GM12878 (cell line): ENCODE results near the gene TSKU.

ENCODE experiments used
- ASH2L ChIP-seq: fragments of 300-600, 200-600 bp; sonication (generic); IDR thresholded peaks from 2 replicates; pipeline ENCODE4 v1.6.1; 2017; ENCODE audit warnings: low read depth, mild to moderate bottlenecking, borderline replicate concordance
- FOS ChIP-seq: IDR thresholded peaks from 3 replicates; pipeline ENCODE4 v1.6.1; 2011; ENCODE audit warnings: borderline replicate concordance; ENCODE audit not compliant: insufficient read length; ENCODE audit errors: extremely low read depth
- HDGF ChIP-seq: fragments of 450-650 bp; IDR thresholded peaks from 2 replicates; pipeline ENCODE4 v1.6.1; 2016; ENCODE audit warnings: antibody characterized with exemption
- KDM1A ChIP-seq: fragments of 200-600 bp; sonication (generic); IDR thresholded peaks from 2 replicates; pipeline ENCODE4 v1.6.1; 2016; ENCODE audit warnings: borderline replicate concordance
- MTA2 ChIP-seq: fragments of 450-650 bp; IDR thresholded peaks from 2 replicates; pipeline ENCODE4 v1.6.1; 2016; ENCODE audit warnings: low read depth, mild to moderate bottlenecking, moderate library complexity
- MXI1 ChIP-seq: fragments of 150-350 bp; IDR thresholded peaks from 2 replicates; pipeline ENCODE4 v1.6.1; 2011; ENCODE audit warnings: low read depth, mild to moderate bottlenecking, inconsistent platforms, low read length, improper control_type of control experiment
- TF ChIP-seq, protein P1 (sequence below): fragments of 450-650 bp; IDR thresholded peaks from 2 replicates; pipeline ENCODE4 v1.6.1; 2017; ENCODE audit warnings: mild to moderate bottlenecking, moderate library complexity
- TF ChIP-seq, protein P2 (sequence below), 3 experiments: IDR thresholded peaks in 2 of 3; conservative IDR thresholded peaks in 1 of 3; 2 replicates each; pipeline ENCODE4 v1.5.1; 2011; ENCODE audit warnings: low read depth in 3 of 3, low read length in 3 of 3, mild to moderate bottlenecking in 3 of 3, control low read depth in 2 of 3, moderate library complexity in 2 of 3, inconsistent platforms in 1 of 3, mixed read lengths in 1 of 3; ENCODE audit not compliant: control insufficient read depth in 2 of 3, insufficient read depth in 1 of 3; ENCODE audit errors: extremely low read depth in 1 of 3
- TF ChIP-seq, protein P3 (sequence below): IDR thresholded peaks from 2 replicates; pipeline ENCODE4 v1.6.1; 2011; ENCODE audit warnings: low read depth, mild to moderate bottlenecking, low read length, moderate library complexity, borderline replicate concordance; ENCODE audit errors: extremely low read depth

DNA sequence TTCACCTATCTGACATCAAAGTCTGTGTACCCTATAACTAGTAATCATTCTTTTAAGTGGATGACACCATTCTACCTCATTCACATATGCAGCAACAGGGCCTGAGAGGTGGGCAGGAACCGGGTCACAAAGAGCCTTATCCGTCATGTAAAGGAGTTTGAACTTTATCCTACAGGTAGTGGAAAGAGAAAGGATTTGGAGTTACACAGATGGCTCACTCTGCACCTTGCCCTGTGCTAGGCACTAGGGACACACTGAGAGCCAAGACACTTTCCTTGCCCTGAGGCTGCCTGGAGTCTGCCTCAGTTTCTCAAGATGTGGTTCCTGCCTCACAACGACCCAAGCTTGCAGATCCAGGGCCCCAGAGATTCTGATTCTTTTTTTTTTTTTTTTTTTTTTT lies 63.3 kb downstream of the TSKU start:
- TF ChIP-seq, protein P1, sequence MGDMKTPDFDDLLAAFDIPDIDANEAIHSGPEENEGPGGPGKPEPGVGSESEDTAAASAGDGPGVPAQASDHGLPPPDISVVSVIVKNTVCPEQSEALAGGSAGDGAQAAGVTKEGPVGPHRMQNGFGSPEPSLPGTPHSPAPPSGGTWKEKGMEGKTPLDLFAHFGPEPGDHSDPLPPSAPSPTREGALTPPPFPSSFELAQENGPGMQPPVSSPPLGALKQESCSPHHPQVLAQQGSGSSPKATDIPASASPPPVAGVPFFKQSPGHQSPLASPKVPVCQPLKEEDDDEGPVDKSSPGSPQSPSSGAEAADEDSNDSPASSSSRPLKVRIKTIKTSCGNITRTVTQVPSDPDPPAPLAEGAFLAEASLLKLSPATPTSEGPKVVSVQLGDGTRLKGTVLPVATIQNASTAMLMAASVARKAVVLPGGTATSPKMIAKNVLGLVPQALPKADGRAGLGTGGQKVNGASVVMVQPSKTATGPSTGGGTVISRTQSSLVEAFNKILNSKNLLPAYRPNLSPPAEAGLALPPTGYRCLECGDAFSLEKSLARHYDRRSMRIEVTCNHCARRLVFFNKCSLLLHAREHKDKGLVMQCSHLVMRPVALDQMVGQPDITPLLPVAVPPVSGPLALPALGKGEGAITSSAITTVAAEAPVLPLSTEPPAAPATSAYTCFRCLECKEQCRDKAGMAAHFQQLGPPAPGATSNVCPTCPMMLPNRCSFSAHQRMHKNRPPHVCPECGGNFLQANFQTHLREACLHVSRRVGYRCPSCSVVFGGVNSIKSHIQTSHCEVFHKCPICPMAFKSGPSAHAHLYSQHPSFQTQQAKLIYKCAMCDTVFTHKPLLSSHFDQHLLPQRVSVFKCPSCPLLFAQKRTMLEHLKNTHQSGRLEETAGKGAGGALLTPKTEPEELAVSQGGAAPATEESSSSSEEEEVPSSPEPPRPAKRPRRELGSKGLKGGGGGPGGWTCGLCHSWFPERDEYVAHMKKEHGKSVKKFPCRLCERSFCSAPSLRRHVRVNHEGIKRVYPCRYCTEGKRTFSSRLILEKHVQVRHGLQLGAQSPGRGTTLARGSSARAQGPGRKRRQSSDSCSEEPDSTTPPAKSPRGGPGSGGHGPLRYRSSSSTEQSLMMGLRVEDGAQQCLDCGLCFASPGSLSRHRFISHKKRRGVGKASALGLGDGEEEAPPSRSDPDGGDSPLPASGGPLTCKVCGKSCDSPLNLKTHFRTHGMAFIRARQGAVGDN = no peak
- TF ChIP-seq, protein P2, sequence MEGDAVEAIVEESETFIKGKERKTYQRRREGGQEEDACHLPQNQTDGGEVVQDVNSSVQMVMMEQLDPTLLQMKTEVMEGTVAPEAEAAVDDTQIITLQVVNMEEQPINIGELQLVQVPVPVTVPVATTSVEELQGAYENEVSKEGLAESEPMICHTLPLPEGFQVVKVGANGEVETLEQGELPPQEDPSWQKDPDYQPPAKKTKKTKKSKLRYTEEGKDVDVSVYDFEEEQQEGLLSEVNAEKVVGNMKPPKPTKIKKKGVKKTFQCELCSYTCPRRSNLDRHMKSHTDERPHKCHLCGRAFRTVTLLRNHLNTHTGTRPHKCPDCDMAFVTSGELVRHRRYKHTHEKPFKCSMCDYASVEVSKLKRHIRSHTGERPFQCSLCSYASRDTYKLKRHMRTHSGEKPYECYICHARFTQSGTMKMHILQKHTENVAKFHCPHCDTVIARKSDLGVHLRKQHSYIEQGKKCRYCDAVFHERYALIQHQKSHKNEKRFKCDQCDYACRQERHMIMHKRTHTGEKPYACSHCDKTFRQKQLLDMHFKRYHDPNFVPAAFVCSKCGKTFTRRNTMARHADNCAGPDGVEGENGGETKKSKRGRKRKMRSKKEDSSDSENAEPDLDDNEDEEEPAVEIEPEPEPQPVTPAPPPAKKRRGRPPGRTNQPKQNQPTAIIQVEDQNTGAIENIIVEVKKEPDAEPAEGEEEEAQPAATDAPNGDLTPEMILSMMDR (IDR thresholded peaks at IDR 0.05 in 2 of 3, conservative IDR thresholded peaks at IDR 0.05 in 1 of 3; ENCODE audit: control insufficient read depth in 2 of 3, extremely low read depth in 1 of 3, insufficient read depth in 1 of 3, low read depth in 3 of 3, low read length in 3 of 3) = no peak
- TF ChIP-seq KDM1A (no peak), ASH2L (no peak), HDGF (no peak), MTA2 (no peak), MXI1 (no peak), FOS (no peak)
- TF ChIP-seq, protein P3, sequence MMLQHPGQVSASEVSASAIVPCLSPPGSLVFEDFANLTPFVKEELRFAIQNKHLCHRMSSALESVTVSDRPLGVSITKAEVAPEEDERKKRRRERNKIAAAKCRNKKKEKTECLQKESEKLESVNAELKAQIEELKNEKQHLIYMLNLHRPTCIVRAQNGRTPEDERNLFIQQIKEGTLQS = no peak
